ENCODE data around the gene TRMT6.

Gene TRMT6

DNA sequence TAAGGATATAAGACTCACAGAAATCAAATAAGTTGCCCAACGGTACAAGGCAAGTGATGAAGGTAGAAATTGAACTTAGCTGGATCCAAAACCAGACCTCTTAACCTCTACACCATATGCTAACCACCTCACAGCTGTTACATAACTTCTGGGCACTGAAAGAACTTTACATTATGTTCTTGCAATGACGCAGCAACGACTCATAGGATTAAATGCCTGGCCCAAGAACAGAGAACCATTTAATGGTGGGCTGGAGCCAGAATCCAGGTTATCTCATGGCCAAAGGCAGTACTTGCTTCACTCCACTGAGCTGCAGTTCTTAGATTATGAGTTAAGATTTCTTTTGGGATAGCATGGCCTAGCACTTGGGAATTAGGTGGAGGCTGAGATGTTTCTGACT, 4.4 kb downstream of the TRMT6 start:
- no peak for DNase-seq

DNA sequence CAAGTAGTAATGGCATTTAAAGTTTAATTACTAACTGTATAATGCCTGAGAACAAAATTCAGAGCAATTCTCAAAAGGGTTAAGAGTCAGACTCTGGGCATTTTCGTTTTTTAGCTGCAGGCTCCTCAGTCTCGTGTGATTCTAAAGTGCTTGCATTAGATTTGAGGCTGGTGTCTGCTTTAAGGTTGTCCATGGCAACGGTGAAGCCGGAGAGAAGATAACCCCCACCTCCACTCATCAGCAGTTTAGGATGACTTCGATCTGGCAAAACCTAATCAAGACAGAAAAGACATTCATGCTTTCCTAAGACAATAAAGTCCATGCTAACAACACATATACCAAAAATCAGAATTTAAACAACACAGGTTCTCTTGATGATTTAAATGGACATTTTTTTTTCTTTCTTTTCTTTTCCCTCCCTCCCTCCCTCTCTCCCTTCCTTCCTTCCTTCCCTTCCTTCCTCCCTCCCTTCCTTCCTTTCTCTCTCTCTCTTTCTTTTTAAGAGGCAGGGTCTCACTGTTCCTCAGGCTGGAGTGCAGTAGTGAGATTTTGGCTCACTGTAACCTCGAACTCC, 11.8 kb downstream of the TRMT6 start:
- DNase-seq, result no peak

DNA sequence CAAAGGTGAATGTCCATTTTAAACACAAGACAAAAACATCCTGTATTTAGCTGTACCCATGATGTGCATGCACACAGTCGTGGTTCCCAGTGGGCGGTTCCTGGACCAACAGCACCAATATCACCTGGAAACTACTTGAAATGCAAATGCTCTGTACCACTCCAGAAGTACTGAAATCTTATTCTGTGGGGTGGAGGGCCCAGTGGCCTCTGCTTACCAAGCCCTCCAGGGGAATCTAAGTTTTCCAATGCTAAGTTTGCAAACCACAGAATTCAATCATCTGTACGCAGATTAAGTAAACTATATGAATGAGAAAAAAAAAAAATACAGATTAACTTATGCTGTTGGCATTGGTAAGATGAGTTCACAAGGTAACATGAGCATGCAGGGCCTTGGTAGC, 14.1 kb downstream of the TRMT6 start:
- no peak for DNase-seq

DNA sequence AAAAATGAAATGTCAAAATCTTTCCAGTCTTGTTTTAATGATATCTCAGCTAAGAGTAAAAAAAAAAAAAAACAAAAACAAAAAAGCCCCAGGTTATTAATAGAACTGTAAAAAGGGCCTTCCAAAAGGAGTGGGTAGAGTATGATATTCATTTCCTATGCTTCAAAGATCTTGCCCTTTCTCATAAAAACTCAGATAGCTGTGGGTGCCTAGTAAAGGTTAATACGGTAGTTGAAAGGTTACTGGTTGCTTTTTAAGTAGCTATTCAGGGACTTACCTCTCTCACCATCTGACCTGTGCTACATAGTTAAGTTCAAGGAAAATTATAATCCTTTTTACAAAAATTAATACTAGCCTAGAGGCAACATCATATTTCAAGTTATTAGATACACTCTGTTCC, 14.9 kb downstream of the TRMT6 start:
- DNase-seq, result no peak

DNA sequence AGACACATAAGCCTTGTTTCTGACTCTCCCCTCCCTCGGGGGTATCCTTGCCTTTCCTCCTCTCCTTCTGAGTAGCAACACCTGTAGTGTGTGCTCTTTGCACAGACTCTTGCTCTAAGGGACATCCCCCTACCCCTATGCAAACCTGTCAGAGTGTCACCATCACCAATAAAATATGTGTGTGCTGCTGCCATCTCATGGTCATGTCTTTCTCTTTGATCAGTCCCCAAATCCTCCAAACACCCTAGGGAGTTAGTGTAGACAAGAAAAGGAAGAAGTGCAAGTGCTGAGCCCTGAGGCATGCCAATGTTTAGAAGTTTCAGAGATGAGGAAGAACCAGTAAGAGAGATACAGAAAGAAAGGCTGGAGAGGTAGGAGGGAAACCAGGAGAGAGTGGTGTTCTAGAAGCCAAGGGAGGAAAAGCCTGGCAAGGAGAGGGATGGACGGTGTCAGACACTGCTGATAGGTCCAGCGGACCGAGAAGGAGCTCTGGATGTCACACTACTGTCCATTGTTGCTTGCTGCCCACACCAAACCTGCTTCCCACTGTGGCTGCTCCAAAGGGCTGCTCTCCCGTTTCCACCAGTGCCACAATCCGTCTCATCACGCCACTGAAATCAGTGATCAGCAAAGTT, 16.4 kb downstream of the TRMT6 start:
- no peak for DNase-seq

DNA sequence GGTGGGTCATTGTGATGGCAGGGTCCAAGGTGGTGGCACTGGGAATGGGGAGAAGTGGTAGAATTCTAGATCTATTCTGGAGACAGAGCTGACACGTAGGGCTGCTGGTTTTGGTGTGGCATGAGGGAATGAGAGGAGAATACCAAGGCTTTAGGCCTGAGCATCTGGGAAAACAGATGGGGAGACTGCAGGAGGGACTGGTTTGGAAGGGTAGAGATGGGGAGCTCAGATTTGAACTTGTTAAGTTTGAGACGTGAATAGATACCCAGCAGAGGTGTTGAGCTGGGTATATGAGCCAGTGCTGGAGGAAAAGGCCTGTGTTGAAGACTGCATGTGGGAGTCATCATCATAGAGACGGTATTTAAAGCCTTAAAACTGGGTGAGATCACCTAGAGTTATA, 17.5 kb downstream of the TRMT6 start:
- DNase-seq, result no peak

DNA sequence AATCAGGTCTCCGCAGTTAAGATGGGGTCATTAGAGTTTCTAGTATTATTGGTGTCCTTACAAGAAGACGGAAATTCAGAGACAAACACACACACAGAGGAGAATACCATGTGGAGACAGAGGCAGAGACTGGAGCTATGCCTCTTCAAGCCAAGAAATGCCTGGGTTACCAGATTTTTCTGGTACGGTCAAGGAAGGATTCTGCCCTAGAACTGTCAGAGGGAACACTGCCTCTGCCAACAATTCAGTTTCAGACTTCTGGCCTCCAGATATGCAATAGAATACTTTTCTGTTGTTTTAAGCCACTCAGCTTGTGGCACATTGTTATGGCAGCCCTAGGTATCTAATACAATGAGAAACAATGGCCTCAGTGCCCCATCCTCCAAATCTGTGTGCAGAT, 18.9 kb downstream of the TRMT6 start:
- DNase-seq, result no peak

DNA sequence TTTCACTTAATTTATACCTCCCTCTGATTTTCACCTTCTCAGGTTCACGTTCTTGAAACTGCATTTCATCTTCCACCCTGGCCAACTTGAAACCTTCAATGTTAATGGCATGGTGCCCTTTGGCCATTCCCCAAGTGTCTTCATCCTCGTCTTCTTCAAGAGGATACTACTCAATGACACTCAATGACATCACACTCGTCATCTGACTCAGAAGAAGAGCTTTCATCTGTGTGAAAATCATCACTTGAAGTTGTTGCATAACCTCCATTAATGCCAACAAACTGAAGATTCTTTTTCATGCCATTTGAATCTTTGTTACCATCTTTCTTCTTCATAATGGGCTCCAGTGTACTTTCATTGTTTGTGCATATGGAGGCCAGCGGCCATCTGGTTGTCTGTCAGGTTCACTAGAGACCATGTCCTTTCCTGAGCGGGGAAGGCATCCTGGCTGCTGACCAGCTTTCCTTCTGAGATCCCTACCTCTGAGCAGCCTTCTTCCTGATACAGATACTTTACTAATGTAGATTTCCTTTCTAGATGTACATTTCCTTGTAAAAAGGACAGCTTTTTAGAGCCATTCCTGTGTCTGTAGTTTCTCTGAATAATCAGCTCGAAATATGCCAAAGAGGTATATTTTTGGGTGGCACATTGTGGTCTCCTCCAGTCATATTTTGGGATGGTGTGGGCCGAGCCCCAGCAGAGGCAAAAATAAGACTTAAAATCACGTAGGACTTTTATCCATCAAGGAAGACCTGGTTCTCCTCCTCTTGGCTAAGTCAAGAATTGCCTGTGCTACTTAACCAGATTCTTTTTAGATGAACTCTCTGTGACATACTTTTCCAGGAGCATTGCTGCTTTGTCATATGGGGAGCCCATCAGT, 21.3 kb downstream of the TRMT6 start:
- DNase-seq, result no peak

DNA sequence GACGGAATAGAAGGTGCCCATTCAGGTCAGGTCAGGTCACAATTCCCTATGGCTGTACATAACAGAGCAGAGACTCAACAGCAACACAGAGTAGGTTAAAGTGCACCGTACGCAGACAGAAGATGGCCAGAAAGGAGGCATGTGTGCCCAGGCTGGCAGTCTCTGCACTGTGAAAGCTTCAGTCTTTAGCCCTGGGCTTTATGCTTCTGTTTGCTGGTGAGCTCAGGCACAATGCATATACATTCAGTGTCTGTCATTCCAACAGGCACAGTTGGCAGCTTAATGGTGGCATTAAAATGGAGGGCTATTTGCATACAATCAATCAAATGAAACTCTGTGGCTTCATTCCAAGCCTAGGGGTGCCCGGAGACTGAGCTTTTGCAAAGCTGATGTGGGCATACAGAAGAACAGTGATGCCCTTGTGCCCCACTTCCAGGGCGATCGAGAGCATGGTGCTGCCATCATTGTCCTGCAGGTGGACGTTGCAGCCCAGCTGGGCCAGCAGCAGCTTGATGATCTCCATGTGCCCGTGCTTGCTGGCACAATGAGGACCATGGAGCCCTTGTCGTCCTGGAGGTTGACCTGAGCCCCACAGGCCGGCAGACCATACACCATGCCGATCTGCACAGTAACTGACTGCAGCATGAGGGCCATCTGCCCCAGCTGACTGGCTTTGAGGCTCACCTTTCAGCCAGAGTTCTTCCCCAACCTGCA, 22.4 kb downstream of the TRMT6 start:
- no peak for DNase-seq

DNA sequence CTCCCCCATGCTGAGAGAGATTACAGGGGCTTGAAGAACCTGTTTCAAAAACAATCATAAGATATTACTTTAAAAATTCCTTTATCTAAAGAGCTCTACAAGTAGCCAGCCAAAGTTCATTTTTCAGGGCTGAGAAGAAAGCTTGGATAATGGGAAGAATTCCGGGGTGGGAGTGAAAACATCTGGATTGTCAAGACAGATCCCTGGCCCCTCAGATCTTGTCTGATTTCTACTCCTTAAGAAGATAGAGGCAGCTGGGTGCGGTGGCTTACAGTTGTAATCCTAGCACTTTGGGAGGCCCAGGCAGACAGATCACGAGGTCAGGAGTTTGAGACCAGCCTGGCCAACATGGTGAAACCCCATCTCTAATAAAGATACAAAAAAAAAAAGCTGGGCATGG, 24.8 kb downstream of the TRMT6 start:
- no peak for DNase-seq

DNA sequence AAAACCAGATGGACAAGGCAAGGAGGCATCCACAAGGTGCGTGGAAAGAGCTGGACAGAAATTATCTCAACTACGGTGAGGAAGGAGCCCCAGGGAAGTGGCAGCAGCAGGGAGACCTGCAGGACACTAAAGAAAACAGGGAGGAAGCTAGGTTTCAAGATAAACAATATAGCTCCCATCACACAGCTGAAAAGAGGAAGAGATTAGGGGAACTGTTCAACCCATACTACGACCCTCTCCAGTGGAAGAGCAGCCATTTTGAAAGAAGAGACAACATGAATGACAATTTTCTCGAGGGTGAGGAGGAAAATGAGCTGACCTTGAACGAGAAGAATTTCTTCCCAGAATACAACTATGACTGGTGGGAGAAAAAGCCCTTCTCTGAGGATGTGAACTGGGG, 26.8 kb downstream of the TRMT6 start:
- DNase-seq, result no peak

DNA sequence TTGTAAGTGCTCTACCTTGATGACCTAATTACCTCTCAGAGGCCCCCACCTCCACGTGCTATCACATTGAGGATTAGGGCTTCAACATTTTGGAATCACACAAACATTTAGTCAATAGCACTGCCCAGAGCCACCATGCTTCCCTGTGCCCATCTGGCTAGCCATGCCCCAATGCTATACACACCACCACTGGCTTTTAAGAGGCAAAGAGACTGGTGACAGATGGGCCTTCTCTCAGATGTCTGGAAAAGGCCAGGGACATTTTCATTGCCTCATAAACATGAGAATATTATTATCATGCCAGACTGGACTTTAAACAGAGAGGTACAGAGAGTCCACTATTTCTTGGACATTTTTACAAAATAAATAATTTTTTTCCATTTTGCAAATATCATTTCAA, 29.8 kb downstream of the TRMT6 start:
- no peak for DNase-seq

DNA sequence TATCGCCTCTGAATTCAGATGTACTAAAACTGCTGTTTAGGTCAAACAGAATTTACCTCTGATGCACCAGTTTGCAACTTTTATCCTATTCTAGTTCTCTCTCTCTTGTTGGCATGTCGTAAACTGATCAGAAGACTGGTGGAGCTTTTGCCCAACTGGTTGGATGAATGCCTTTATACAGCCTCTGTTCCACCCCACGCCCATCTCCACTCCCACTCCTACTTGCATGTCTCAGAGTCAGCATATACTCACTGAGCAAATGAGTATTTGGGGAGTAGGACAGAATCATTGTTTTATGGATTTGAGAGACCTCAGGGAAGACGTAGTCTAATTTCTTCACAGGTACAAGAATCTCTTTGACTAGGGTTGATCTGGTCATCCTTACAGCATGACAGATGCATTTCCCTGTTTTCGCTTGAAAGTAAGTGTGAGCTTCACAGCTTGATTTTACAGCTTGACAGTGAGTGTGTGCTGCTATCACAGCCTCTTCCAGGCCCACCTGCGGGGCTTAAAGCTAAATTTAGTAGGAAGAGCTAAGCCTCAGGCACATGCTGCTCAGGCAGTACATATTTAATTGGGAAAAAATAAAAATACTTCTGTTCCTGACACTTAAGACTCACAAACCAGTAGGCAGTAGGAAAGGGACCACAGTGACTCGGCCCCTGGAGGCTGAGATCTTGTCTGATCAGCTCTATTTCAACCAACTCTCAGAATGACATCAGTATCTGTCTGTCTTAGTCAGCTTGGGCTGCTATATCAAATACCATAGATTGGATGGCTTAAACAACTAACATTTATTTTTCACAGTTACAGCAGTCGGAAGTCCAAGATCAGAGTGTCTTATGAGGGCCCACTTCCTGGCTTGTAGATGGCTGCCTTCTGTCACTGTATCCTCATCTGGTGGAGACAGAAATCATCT, 30.4 kb downstream of the TRMT6 start:
- no peak for DNase-seq

DNA sequence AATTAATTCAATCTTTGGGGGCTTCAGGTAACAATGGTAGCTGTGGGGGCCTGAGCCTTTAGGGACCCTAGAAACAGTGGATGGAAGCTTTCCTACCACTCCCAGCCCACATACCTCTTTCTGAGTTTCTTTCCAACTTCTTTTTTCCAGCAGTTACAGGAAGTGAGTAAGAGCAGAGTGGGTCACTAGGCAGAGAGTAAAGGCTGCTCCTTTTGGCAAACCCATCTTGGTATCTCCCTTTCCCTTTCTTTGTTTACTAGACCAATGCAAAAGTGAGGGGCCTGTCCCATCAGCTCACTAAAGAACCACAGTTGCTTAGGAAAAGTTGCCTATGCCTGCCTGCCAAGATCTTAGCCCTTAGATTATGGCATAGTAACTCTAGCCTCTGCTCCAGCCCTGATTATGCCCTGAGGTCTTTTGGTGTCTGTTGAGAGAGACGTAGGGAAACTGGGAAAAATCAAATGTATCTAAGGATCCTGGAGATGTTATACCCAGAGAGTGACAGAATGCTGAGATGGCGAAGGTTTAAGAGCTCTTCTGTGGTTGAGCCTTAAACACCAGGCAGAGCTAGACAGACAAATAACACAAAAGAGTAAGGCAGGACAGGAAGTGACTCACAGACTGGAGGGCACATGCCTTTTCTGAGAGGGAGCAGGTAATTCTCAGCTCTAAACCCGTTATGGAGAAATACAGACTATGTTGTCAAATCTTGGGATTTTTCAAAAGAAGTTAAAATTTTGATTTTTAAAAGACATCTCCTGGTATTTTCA, 31.3 kb downstream of the TRMT6 start:
- DNase-seq, result no peak

DNA sequence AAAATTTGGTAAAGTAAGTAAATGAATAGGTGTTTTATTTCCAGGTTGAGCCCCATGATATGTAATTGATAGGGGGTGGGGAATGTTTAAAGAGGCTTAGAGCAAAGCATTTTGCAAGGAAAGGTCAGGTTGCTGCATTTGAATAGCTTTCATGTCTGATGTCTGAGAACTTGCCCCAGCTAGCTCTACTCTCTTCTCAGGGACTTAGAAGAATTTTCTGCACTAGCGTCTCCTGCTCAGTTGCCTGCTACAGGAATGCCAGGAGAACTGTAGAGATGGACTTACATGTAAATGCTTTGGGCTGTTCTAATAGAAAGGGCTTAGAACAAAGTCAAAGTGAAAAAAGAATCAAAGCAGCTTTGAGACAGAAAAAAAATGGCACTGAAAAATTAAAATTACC, 35.5 kb downstream of the TRMT6 start:
- DNase-seq, result no peak

DNA sequence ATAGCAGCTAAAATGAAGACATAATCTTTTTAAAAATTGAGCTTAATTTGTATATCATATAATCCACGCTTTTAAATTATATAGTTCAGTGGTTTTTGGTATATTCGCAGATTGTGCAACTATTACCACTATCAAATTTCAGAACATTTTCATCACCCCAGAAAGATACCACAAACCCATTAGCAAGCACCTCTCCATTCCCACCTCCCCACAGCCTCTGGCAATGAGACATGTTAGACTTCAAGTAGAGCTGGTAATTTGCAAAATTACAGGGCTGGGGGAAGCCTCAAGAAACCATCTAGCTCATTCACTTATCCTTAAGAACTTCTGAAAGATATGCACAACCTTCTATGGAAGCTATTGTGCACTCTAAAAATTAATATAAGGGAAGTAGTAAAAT, 37.2 kb downstream of the TRMT6 start:
- no peak for DNase-seq

DNA sequence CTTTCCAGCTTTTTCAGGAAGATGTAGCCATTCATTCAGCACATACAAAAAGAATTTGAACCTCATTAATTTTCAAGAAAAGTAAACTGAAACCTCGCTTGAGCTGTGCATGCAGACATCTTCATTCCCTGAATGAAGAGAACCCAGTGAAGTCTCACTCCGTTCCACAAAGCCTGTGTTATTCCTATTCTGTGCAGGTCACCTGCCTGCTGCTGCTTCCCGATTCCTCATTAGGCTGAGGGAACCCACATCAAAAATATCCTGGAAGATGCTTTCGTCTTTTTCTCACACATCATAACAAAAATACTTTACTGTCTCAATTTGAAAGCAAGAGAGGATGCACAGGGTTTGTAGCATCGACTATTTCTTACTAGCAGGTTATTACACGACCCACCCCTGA, 40.1 kb downstream of the TRMT6 start:
- no peak for DNase-seq

DNA sequence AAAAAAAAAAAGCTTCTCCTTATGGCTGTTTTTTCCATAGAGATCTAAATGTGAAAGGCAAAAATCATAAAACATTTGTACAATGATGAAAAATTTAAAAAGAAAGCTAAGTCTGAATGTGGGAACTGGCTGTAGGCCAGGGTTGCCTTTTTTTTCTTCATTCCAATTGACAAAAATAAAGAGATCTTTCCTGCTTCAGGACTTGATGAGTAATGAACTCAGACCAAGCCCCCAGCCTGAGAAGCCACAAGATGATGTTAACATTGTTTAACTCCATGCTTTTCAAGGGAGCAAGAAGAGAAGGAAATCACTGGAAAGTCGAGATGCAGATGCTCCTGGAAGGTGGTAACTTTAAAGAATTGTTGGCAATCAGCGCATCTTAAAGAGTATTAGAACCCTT, 41.4 kb downstream of the TRMT6 start:
- DNase-seq, result no peak

DNA sequence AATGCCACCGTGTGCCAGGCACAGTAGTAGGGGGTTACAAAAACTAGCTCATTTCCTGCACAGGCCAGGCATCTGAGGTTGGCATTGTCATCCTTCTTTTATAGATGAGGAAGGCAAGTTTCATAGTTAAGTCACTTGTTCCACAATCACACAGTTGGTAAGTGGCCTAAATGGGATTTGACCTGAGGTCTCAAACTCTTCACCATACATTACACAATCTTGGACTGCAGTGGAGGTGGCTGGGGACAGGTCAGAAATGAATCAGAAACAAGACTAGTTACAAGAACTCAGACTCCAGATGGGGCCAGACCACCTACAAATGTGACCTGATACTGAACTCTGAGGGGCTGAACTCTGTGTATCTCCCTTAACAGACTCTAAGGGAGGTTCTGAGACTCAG, 49.4 kb downstream of the TRMT6 start:
- DNase-seq, result no peak

DNA sequence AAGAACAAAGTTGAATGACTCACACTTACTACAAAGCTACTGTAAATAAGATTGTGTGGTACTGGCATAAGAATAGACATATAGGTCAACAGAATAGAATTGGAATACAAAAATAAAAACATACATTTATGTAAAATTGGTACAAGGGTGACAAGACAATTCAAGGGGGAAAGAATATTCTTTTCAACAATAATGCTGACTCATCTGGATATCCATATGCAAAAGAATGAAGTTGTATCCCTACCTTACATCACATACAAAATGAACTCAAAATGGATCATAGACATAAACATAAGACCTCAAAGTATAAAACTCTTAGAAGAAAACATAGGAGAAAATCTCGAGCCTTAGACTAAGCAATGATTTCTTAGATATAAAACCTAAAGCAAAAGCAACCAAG, 50.9 kb downstream of the TRMT6 start:
- DNase-seq, result no peak

DNA sequence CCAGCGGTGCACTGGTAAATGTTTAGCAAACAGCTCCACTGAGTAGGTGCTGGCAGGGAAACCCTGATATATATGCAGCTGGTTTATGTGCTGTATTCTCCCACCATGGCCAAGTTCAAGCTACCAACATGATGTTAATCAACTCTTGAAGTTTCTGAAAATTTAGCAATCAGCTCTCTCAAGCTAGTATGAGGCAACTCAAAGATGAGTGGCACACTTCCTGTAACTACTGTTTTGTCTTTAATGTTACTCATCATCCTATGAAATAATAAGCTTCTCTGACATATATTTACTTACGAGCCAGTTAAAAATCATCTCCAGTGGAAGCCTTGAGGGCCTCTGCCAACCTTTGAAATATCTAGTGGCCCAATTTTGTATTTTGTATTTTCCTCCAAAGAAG, 54.7 kb downstream of the TRMT6 start:
- DNase-seq, result no peak

DNA sequence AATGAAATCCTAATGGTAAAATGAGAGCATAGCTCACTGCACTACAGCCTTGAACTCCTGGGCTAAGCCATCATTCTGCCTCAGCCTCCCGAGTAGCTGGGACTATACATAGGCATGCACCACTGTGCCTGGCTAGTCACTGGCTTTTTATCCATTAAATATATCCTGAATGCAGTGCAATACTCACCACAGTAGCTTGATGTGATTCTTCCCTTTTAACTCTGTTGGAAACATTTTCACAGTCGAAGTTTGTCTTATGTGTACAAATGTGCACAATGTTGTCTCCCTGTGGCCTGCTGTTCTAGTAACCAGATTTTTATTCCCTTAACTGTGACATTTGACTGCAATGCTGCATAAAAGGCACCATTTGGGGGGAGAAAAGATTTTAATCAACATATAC, 56.7 kb downstream of the TRMT6 start:
- no peak for DNase-seq

Measured in activated T-cell treated with anti-CD3 and anti-CD28 coated beads, Interleukin-2, amount 50 U/mL, for 1 hour (primary cell).